A549 treated with Hydrocortisone at 1 μM for 4 hours (cell line): ENCODE measurements around the gene CSGALNACT2. TPM values are rescaled to one million over a fixed set of nuclear protein-coding genes. Genes with fewer than 3 reads are reported as not detected.

Experiments
- total RNA-seq: library from RNA; stranded (reverse); fragments of 200-300 nt; extraction: Qiagen RNA extraction; gene quantifications from 5 replicates; pipeline ENCODE4 v1.2.3, GENCODE V29; 2022

The CSGALNACT2 gene, protein sequence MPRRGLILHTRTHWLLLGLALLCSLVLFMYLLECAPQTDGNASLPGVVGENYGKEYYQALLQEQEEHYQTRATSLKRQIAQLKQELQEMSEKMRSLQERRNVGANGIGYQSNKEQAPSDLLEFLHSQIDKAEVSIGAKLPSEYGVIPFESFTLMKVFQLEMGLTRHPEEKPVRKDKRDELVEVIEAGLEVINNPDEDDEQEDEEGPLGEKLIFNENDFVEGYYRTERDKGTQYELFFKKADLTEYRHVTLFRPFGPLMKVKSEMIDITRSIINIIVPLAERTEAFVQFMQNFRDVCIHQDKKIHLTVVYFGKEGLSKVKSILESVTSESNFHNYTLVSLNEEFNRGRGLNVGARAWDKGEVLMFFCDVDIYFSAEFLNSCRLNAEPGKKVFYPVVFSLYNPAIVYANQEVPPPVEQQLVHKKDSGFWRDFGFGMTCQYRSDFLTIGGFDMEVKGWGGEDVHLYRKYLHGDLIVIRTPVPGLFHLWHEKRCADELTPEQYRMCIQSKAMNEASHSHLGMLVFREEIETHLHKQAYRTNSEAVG
- 9.6 to 15.3 TPM (median 11.4 TPM) in 5 replicates for total RNA-seq

DNA sequence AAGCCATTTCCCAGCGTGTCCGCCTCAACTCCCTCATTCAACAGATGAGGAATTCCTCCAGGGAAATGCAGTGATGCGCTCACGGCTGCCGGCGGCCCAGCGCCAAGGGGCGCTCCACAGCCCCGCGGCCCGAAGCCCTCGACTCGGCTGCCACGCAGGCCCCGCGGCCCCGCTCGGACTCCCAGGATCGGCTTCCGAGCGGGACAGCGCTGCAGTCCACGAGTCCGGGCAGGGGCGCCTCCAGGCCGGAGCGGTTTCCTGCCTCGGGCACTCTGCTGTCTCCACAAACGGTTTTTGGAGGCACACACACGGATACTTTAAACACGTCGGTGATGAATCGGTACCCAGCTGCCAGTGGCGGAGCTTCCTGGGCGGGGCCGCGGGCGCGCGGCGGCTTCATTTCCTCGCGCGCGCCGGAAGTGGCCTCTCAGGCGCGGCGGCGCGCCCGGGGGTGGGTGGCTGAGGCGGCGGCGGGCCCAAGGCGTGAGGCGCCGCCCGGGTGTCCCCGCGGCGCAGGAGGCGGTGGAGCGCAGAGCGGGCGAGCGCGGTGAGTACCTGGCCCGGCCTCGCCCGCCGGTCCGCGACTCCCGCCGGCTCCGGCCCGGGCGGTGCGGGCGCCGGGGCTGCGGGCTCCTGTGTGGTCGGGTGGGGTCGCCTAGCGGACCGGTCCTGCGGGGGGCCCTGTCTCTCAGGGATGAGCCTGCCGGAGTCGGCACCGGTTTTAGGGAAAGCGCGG, at the start of gene CSGALNACT2:
TSS of gene CSGALNACT2 (plus strand) at position 425 of the 736 bp plus-strand sequence. CDS start 16,705 bp downstream, outside the sequence.

Other genes starting within 250 kb of the CSGALNACT2 start
- 0.36 to 1.0 TPM (median 0.73 TPM) in 5 replicates for gene RET, start 61.4 kb upstream of the CSGALNACT2 start, total RNA-seq
- 4.2 to 6.1 TPM (median 5.0 TPM) in 5 replicates for gene RASGEF1A, start 128.6 kb downstream of the CSGALNACT2 start, total RNA-seq
- gene FXYD4, start 233.2 kb downstream of the CSGALNACT2 start, total RNA-seq: not detected in 5 replicates